Tibial nerve (tissue), 4 donors: ENCODE data around the gene KMT2C. TPM values are rescaled to one million over a fixed set of nuclear protein-coding genes. Genes with fewer than 3 reads are reported as not detected.
A peak's percentile ranks its signal among the peaks of the same experiment; 100 is the strongest.
"Not testable (repeated sequence)": the region's sequence is repeated elsewhere in the genome, so short reads cannot be mapped to it uniquely, and the experiment has no call there.

Experiments
- DNase-seq, 2 donors: peaks; one replicate each; pipeline ENCODE4 v3.0.0-alpha.2; 2019; ENCODE audit warnings: low spot score in 2 of 2
- H3K27ac ChIP-seq, 4 donors: fragments of 200-600 bp; sonication (generic) in 3 of 4; one replicate each; pipeline ENCODE4 v1.5.1; 2017 to 2019; ENCODE audit warnings: mild to moderate bottlenecking in 1 of 4
- H3K27me3 ChIP-seq, 2 donors: fragments of 200-600 bp; sonication (generic) in 1 of 2; one replicate each; pipeline versions ENCODE4 v1.5.1 to v1.6.0; 2017 to 2019
- H3K36me3 ChIP-seq, 3 donors: fragments of 200-600 bp; sonication (generic); one replicate each; pipeline ENCODE4 v1.5.1; 2018 to 2019
- H3K4me1 ChIP-seq, 4 donors: fragments of 200-600 bp; sonication (generic) in 3 of 4; one replicate each; pipeline ENCODE4 v1.5.1; 2017 to 2019
- H3K4me3 ChIP-seq, 4 donors: fragments of 200-600 bp; sonication (generic) in 3 of 4; one replicate each; pipeline ENCODE4 v1.5.1; 2017 to 2019; ENCODE audit warnings: mild to moderate bottlenecking in 1 of 4, moderate library complexity in 1 of 4
- H3K9me3 ChIP-seq, 4 donors: fragments of 200-600 bp; sonication (generic) in 3 of 4; one replicate each; pipeline ENCODE4 v1.5.1; 2017 to 2019
- CTCF ChIP-seq, 5 experiments: fragments of 200-600 bp in 3 of 5; fragments of 450-650 bp in 2 of 5; sonication (generic) in 3 of 5; IDR thresholded peaks; one replicate each; pipeline ENCODE4 v1.5.1; 2016 to 2019; ENCODE audit warnings: antibody characterized with exemption in 5 of 5, mild to moderate bottlenecking in 3 of 5, moderate library complexity in 2 of 5
- EP300 ChIP-seq, 2 donors: sonication (generic); formaldehyde crosslinking; IDR thresholded peaks; one replicate each; pipeline ENCODE4 v1.6.1; 2017; ENCODE audit warnings: antibody characterized with exemption in 2 of 2, mild to moderate bottlenecking in 1 of 2
- POLR2A ChIP-seq, 2 donors: fragments of 450-650 bp; IDR thresholded peaks; one replicate each; pipeline ENCODE4 v1.6.1; 2017; ENCODE audit warnings: antibody characterized with exemption in 2 of 2, mild to moderate bottlenecking in 2 of 2, moderate library complexity in 2 of 2
- WGBS, 2 donors: methylation state at CpG; one replicate each; pipeline ENCODE4 v1.1.5; 2018; 5-methylcytosine and 5-hydroxymethylcytosine counted together
- total RNA-seq, 4 donors: library from RNA; depleted of rRNA; stranded (reverse); fragments of >200 nt; gene quantifications; one replicate each; pipeline ENCODE4 v1.1.0, GENCODE V29; 2016

KMT2C gene
- total RNA-seq, 4 donors from 2014 or later: 63.2 to 86.1 (median 69.4) TPM

DNA sequence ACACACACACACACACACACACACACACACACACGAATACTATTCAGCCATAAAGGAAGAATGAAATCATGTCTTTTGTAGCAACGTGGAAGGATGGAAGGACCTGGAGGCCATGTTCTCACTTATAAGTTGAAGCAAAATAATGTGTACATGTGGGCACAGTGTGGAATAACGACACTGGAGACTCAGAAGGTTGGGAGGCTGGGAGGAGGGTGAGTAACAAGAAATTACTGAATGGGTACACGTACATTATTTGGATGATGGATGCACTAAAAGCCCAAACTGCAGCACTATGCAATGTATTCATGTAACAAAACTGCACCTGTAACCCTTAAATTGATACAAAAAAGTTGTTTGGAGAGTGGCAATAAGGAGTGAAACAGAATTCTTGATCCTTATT is 32.1 kb downstream of the KMT2C start:
- no peak overlapping the region for H3K27ac ChIP-seq
- TF ChIP-seq CTCF (IDR thresholded peaks at IDR 0.05) (no peak), POLR2A (IDR thresholded peaks at IDR 0.05) (no peak), EP300 (IDR thresholded peaks at IDR 0.05) (no peak)
- WGBS, 2 donors: 38 to 42% methylated on average over 4 of the region's 4 CpGs
- H3K4me3 ChIP-seq: no peak overlapping the region
- H3K36me3 ChIP-seq: no peaks in the 10 kb centered on the region
- no peaks in the 10 kb centered on the region for H3K9me3 ChIP-seq
- H3K4me1 ChIP-seq: peaks cover 0 to 15% (median 0%) of the 10 kb centered on the region in 4 donors
- no peaks in the 10 kb centered on the region for H3K27me3 ChIP-seq
- no peak for DNase-seq

GRCh38 chr7:152402384-152403250 is 33.2 kb downstream of the KMT2C start:
- Histone ChIP-seq H3K4me1 (peaks cover 0 to 20% (median 0%) of the 10 kb centered on the region in 4 donors), H3K27ac (no peak overlapping the region), H3K27me3 (no peaks in the 10 kb centered on the region), H3K4me3 (no peak overlapping the region), H3K9me3 (no peaks in the 10 kb centered on the region), H3K36me3 (no peaks in the 10 kb centered on the region)
- DNase-seq: no peak
- WGBS, 2 donors: 49 to 51% methylated on average over 5 of the region's 5 CpGs
- TF ChIP-seq POLR2A (IDR thresholded peaks at IDR 0.05) (no peak), EP300 (IDR thresholded peaks at IDR 0.05) (no peak), CTCF (IDR thresholded peaks at IDR 0.05) (no peak)

GRCh38 chr7:152399344-152399743 is 36.5 kb downstream of the KMT2C start:
- Histone ChIP-seq H3K4me3 (no peak overlapping the region), H3K9me3 (no peaks in the 10 kb centered on the region), H3K27me3 (no peaks in the 10 kb centered on the region), H3K4me1 (peaks cover 0 to 43% (median 0%) of the 10 kb centered on the region in 4 donors), H3K27ac (no peak overlapping the region), H3K36me3 (no peaks in the 10 kb centered on the region)
- TF ChIP-seq POLR2A (IDR thresholded peaks at IDR 0.05): no peak
- DNase-seq: no peak

GRCh38 chr7:152395112-152395511 is 40.7 kb downstream of the KMT2C start:
- TF ChIP-seq POLR2A (IDR thresholded peaks at IDR 0.05): no peak
- TF ChIP-seq CTCF (IDR thresholded peaks at IDR 0.05): no peak
- TF ChIP-seq EP300 (IDR thresholded peaks at IDR 0.05): no peak

GRCh38 chr7:152394214-152394613 is 41.6 kb downstream of the KMT2C start:
- H3K9me3 ChIP-seq, H3K4me3 ChIP-seq, H3K27me3 ChIP-seq, H3K36me3 ChIP-seq: not testable (repeated sequence)
- peak; percentile 24 to 51 (median 41) for TF ChIP-seq CTCF (IDR thresholded peaks at IDR 0.05)
- H3K4me1 ChIP-seq: peaks cover 0 to 65% (median 5%) of the 10 kb centered on the region in 4 donors
- WGBS, 2 donors: 40% methylated on average over 3 of the region's 3 CpGs
- DNase-seq: peak in 1 of 2 donors; percentile 48
- H3K27ac ChIP-seq: peak overlapping the region in 1 of 4 donors; percentile 53

More at GRCh38 chr7:152395112-152395511, 40.7 kb downstream of the KMT2C start:
- WGBS, 2 donors: 76 to 79% methylated on average over 7 of the region's 7 CpGs
- Histone ChIP-seq H3K36me3 (no peaks in the 10 kb centered on the region), H3K27me3 (no peaks in the 10 kb centered on the region), H3K4me3 (no peak overlapping the region), H3K9me3 (no peaks in the 10 kb centered on the region), H3K27ac (peak overlapping the region in 1 of 4 donors; percentile 30), H3K4me1 (peaks cover 0 to 66% (median 5%) of the 10 kb centered on the region in 4 donors)
- DNase-seq: no peak
